GM23338 (cell line): Measurements from ENCODE around the gene SERPINA9. TPM values are rescaled to one million over a fixed set of nuclear protein-coding genes. Genes with fewer than 3 reads are reported as not detected.

ENCODE experiments used
- ATAC-seq: fragments of 200-7000 bp; cut with Tn5 transposase; 3 replicates; pipeline ENCODE4 v1.9.1; 2020
- DNase-seq: peaks from one replicate; pipeline ENCODE4 v3.0.0-alpha.2; 2015; ENCODE audit warnings: low spot score
- H2AFZ ChIP-seq: fragments of 200-600 bp; sonication (generic); 2 replicates; pipeline ENCODE4 v1.8.0; 2016; ENCODE audit warnings: antibody characterized with exemption, mild to moderate bottlenecking, moderate library complexity
- H3F3A ChIP-seq: fragments of 200-600 bp; sonication (generic); replicated peaks from 2 replicates; pipeline ENCODE4 v1.8.0; 2017; ENCODE audit warnings: antibody characterized with exemption, mixed run types, low read depth
- H3K27ac ChIP-seq: fragments of 200-600 bp; sonication (generic); 2 replicates; pipeline ENCODE4 v1.6.1; 2016; ENCODE audit warnings: low read depth
- H3K27me3 ChIP-seq: fragments of 200-600 bp; sonication (generic); 2 replicates; pipeline ENCODE4 v1.8.0; 2016; ENCODE audit warnings: mild to moderate bottlenecking, mixed run types, moderate library complexity; ENCODE audit not compliant: insufficient read depth
- H3K36me3 ChIP-seq: fragments of 200-600 bp; sonication (generic); 2 replicates; pipeline ENCODE4 v1.8.0; 2016; ENCODE audit warnings: mild to moderate bottlenecking; ENCODE audit not compliant: insufficient read depth
- H3K4me1 ChIP-seq: fragments of 200-600 bp; sonication (generic); 2 replicates; pipeline ENCODE4 v1.8.0; 2016; ENCODE audit warnings: mild to moderate bottlenecking, moderate library complexity; ENCODE audit not compliant: insufficient read depth
- H3K4me2 ChIP-seq: fragments of 200-600 bp; sonication (generic); 2 replicates; pipeline ENCODE4 v1.7.1; 2017; ENCODE audit warnings: mixed run types
- H3K4me3 ChIP-seq: fragments of 200-600 bp; sonication (generic); 2 replicates; pipeline ENCODE4 v1.6.1; 2016; ENCODE audit warnings: mixed run types
- H3K79me2 ChIP-seq: fragments of 200-600 bp; sonication (generic); replicated peaks from 2 replicates; pipeline ENCODE4 v1.8.0; 2017; ENCODE audit warnings: mild to moderate bottlenecking; ENCODE audit not compliant: insufficient read depth
- H3K9me2 ChIP-seq: fragments of 200-600 bp; sonication (generic); 2 replicates; pipeline ENCODE4 v1.8.0; 2017; ENCODE audit not compliant: insufficient read depth
- H4K20me1 ChIP-seq: fragments of 200-600 bp; sonication (generic); replicated peaks from 2 replicates; pipeline ENCODE4 v1.8.0; 2017; ENCODE audit warnings: mild to moderate bottlenecking; ENCODE audit not compliant: insufficient read depth
- H3K27ac Mint-ChIP-seq: 2 replicates; pipeline ENCODE4 v1.8.0; 2020; ENCODE audit warnings: inconsistent platforms, mild to moderate bottlenecking, moderate library complexity, mixed read lengths
- H3K27me3 Mint-ChIP-seq: 3 replicates; pipeline ENCODE4 v1.8.0; 2022; ENCODE audit warnings: low read depth, mild to moderate bottlenecking, moderate library complexity, mixed read lengths, inconsistent platforms; ENCODE audit not compliant: insufficient read depth, poor library complexity
- H3K36me3 Mint-ChIP-seq: 3 replicates; pipeline ENCODE4 v1.8.0; 2021; ENCODE audit warnings: low read depth, mild to moderate bottlenecking, inconsistent platforms, moderate library complexity, mixed read lengths
- H3K4me1 Mint-ChIP-seq: 3 replicates; pipeline ENCODE4 v1.8.0; 2020; ENCODE audit warnings: mild to moderate bottlenecking, inconsistent platforms, mixed read lengths
- H3K4me3 Mint-ChIP-seq: 3 replicates; pipeline ENCODE4 v1.8.0; 2021; ENCODE audit warnings: moderate library complexity, mild to moderate bottlenecking, inconsistent platforms, mixed read lengths
- H3K9me3 Mint-ChIP-seq: 3 replicates; pipeline ENCODE4 v1.8.0; 2020; ENCODE audit warnings: moderate library complexity, mild to moderate bottlenecking, inconsistent platforms, mixed read lengths
- CREB1 ChIP-seq: fragments of 250-450 bp; sonication (Bioruptor Pico); IDR thresholded peaks from 2 replicates; pipeline ENCODE4 v1.5.0; 2020; ENCODE audit warnings: low read depth, mild to moderate bottlenecking, moderate library complexity
- CTCF ChIP-seq, 2 experiments: fragments of 200-600 bp in 1 of 2; sonication (generic) in 1 of 2; conservative IDR thresholded peaks; 2 replicates each; pipeline versions ENCODE4 v1.5.1 to v1.6.1; 2016 to 2017; ENCODE audit warnings: antibody characterized with exemption in 2 of 2, low read depth in 2 of 2, mild to moderate bottlenecking in 2 of 2, moderate library complexity in 1 of 2
- EZH2 ChIP-seq: fragments of 200-600 bp; sonication (generic); IDR thresholded peaks from one replicate; pipeline ENCODE4 v1.8.0; 2017; ENCODE audit warnings: antibody characterized with exemption, mild to moderate bottlenecking, low read depth; ENCODE audit not compliant: unreplicated experiment
- EZH2phosphoT487 ChIP-seq: fragments of 200-600 bp; sonication (generic); IDR thresholded peaks from one replicate; pipeline ENCODE4 v1.8.1; 2018; ENCODE audit warnings: antibody characterized with exemption; ENCODE audit not compliant: unreplicated experiment
- JUNB ChIP-seq: IDR thresholded peaks from one replicate; pipeline ENCODE4 v1.6.1; 2016; ENCODE audit warnings: antibody characterized with exemption; ENCODE audit not compliant: unreplicated experiment
- NANOG ChIP-seq: IDR thresholded peaks from 2 replicates; pipeline ENCODE4 v1.6.1; 2016; ENCODE audit warnings: antibody characterized with exemption, borderline replicate concordance
- POLR2AphosphoS5 ChIP-seq: IDR thresholded peaks from 2 replicates; pipeline ENCODE4 v1.6.1; 2016; ENCODE audit warnings: antibody characterized with exemption, low read depth
- REST ChIP-seq: IDR thresholded peaks from one replicate; pipeline ENCODE4 v1.6.1; 2018; ENCODE audit warnings: antibody characterized with exemption; ENCODE audit not compliant: unreplicated experiment
- ZNF114 ChIP-seq: fragments of 250-450 bp; sonication (Bioruptor Pico); IDR thresholded peaks from 2 replicates; pipeline ENCODE4 v1.5.0; 2020; ENCODE audit warnings: mild to moderate bottlenecking, moderate library complexity
- ZNF331 ChIP-seq: fragments of 250-450 bp; sonication (Bioruptor Pico); IDR thresholded peaks from 2 replicates; pipeline ENCODE4 v1.5.0; 2020; ENCODE audit warnings: low read depth, mild to moderate bottlenecking, moderate library complexity
- polyA plus RNA-seq: library from polyadenylated mRNA; unstranded; fragments of >200 nt; fragmentation: Nextera tagmentation; extraction: Ambion mirVana; gene quantifications from 2 replicates; pipeline ENCODE4 v1.2.1, GENCODE V29; 2016
- total RNA-seq: library from RNA; depleted of rRNA; stranded (reverse); fragments of >200 nt; shearing (Covaris generic); gene quantifications from 2 replicates; pipeline ENCODE4 v1.2.3, GENCODE V29; 2014
- TF ChIP-seq, protein P1 (sequence below): IDR thresholded peaks from 2 replicates; pipeline ENCODE4 v1.6.1; 2016; ENCODE audit warnings: antibody characterized with exemption

The SERPINA9 gene
- total and polyA plus RNA-seq, 2 experiments from 2014 or later = not detected

GRCh38 chr14:94523265-94523664 lies 47.3 kb upstream of the SERPINA9 start:
- Histone ChIP-seq H3F3A (no peaks in the 10 kb centered on the region), H3K4me1 (no peaks in the 10 kb centered on the region), H3K9me2 (peaks cover 9% of the 10 kb centered on the region), H3K4me2 (no peak overlapping the region), H2AFZ (no peak overlapping the region), H3K36me3 (no peaks in the 10 kb centered on the region), H3K4me3 (no peak overlapping the region), H3K79me2 (no peaks in the 10 kb centered on the region), H4K20me1 (no peaks in the 10 kb centered on the region), H3K27ac (no peak overlapping the region), H3K27me3 (no peaks in the 10 kb centered on the region)
- Mint-ChIP-seq H3K27ac (no peak overlapping the region), H3K36me3 (peaks cover 15% of the 10 kb centered on the region), H3K4me1 (no peaks in the 10 kb centered on the region; the same call in 2 of the 3 replicates), H3K9me3 (peaks cover 13% of the 10 kb centered on the region), H3K4me3 (no peak overlapping the region), H3K27me3 (peaks cover 3% of the 10 kb centered on the region)
- DNase-seq (no peak), ATAC-seq (no peak)
- TF ChIP-seq EZH2 = no peak
- TF ChIP-seq ZNF331 (CRISPR knock-in tag) = no peak
- TF ChIP-seq ZNF114 (CRISPR knock-in tag) = no peak

- Mint-ChIP-seq H3K27me3 (peaks cover 5% of the 10 kb centered on the region), H3K27ac (no peak overlapping the region), H3K4me3 (no peak overlapping the region), H3K4me1 (peaks cover 9% of the 10 kb centered on the region), H3K9me3 (peaks cover 13% of the 10 kb centered on the region), H3K36me3 (peaks cover 15% of the 10 kb centered on the region)
- DNase-seq (no peak), ATAC-seq (no peak)
- Histone ChIP-seq H3K4me1 (no peaks in the 10 kb centered on the region; the same call in 1 of the 2 replicates), H3F3A (no peaks in the 10 kb centered on the region), H3K9me2 (peaks cover 9% of the 10 kb centered on the region), H3K27me3 (no peaks in the 10 kb centered on the region), H4K20me1 (no peaks in the 10 kb centered on the region), H3K4me2 (no peak overlapping the region), H3K27ac (no peak overlapping the region), H3K4me3 (no peak overlapping the region), H2AFZ (no peak overlapping the region), H3K36me3 (no peaks in the 10 kb centered on the region), H3K79me2 (no peaks in the 10 kb centered on the region)
- TF ChIP-seq CTCF (conservative IDR thresholded peaks at IDR 0.05; ENCODE audit: low read depth in 2 of 2) (no peak), NANOG (no peak), ZNF114 (CRISPR knock-in tag) (no peak), CREB1 (no peak), POLR2AphosphoS5 (no peak), REST (no peak), JUNB (no peak), EZH2phosphoT487 (no peak)
- TF ChIP-seq, protein P1, sequence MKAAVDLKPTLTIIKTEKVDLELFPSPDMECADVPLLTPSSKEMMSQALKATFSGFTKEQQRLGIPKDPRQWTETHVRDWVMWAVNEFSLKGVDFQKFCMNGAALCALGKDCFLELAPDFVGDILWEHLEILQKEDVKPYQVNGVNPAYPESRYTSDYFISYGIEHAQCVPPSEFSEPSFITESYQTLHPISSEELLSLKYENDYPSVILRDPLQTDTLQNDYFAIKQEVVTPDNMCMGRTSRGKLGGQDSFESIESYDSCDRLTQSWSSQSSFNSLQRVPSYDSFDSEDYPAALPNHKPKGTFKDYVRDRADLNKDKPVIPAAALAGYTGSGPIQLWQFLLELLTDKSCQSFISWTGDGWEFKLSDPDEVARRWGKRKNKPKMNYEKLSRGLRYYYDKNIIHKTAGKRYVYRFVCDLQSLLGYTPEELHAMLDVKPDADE = no peak
These were observed 46.2 kb upstream of the SERPINA9 start for GRCh38 chr14:94522115-94522724.
